GM19025 (cell line): Measurements from ENCODE around the gene PTK7.
"Not testable (repeated sequence)": the region's sequence is repeated elsewhere in the genome, so short reads cannot be mapped to it uniquely, and the experiment has no call there.

Source experiments
- ATAC-seq: cut with Tn5 transposase; IDR thresholded peaks from one replicate; pipeline ENCODE4 v1.9.1; 2021; ENCODE audit warnings: mild to moderate bottlenecking, low read depth, moderate library complexity; ENCODE audit not compliant: unreplicated experiment

PTK7 gene

GRCh38 chr6:43053545-43054205, 22.4 kb upstream of the PTK7 start, which contains the start of gene CUL7:
TSS of gene CUL7 (minus strand) at chr6:43053851. CDS start at chr6:43052788, 1,063 bp downstream.
- peak; percentile 93 for ATAC-seq

GRCh38 chr6:43054206-43054943, 21.7 kb upstream of the PTK7 start:
- ATAC-seq, result no peak

GRCh38 chr6:43055966-43056365, 20.1 kb upstream of the PTK7 start:
- no peak for ATAC-seq

- no peak for ATAC-seq
Observed at GRCh38 chr6:43058531-43058930, 17.6 kb upstream of the PTK7 start.

GRCh38 chr6:43059168-43060033, 16.7 kb upstream of the PTK7 start, which contains the start of the genes KLC4 and MRPL2:
TSS of gene KLC4 (plus strand) at chr6:43059631. CDS start at chr6:43061336, 1,705 bp downstream.
TSS of gene MRPL2 (minus strand) at chr6:43059434. CDS start at chr6:43059381, 53 bp downstream.
- peak; percentile 84 for ATAC-seq

GRCh38 chr6:43060034-43060754, 15.9 kb upstream of the PTK7 start:
- no peak for ATAC-seq

- no peak for ATAC-seq
Observed at GRCh38 chr6:43060755-43061633, 15.1 kb upstream of the PTK7 start.

- no peak for ATAC-seq
Observed at GRCh38 chr6:43061861-43062260, 14.3 kb upstream of the PTK7 start.

GRCh38 chr6:43062818-43063217, 13.3 kb upstream of the PTK7 start:
- ATAC-seq, result no peak

- no peak for ATAC-seq
Observed at GRCh38 chr6:43070028-43070632, 6.0 kb upstream of the PTK7 start.

- no peak for ATAC-seq
Observed at GRCh38 chr6:43074847-43075669, 1.1 kb upstream of the PTK7 start.

- no peak for ATAC-seq
Observed at GRCh38 chr6:43076464-43077332, 584 bp downstream of the PTK7 start.

- no peak for ATAC-seq
Observed at GRCh38 chr6:43077333-43077809, 1.3 kb downstream of the PTK7 start.

- no peak for ATAC-seq
Observed at GRCh38 chr6:43077981-43078511, 1.9 kb downstream of the PTK7 start.

GRCh38 chr6:43078691-43079090, 2.6 kb downstream of the PTK7 start:
- no peak for ATAC-seq

GRCh38 chr6:43081043-43081442, 4.9 kb downstream of the PTK7 start:
- ATAC-seq, result no peak

- not testable (repeated sequence) for ATAC-seq
Observed at GRCh38 chr6:43081922-43082321, 5.8 kb downstream of the PTK7 start.
